ENCODE data around the gene ADAD1.
"Not testable (repeated sequence)": the region's sequence is repeated elsewhere in the genome, so short reads cannot be mapped to it uniquely, and the experiment has no call there.

The ADAD1 gene

DNA sequence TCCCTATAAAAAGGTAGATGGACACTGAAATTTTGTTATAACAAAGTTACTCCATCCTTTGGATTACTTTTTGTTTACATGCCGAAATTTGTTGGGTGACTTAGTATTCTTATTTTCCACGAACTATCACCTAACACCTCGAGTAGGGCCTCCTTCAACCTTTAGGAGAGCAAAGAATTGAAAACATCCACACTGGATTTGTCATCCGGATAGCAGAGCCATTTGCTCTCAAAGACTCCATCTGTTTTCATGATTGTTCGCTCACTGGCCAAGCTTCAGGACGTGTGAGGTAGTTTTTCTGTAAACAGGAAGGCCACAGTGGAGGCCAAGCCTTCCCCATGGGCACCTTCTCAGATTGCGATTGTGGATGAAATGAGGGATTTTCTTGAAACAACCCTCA is at the start of gene ADAD1:
TSS of gene ADAD1 (plus strand) at position 301 of the 400 bp plus-strand sequence. CDS start 1,059 bp downstream, outside the sequence.
- no peak for DNase-seq (ENCODE audit: low read depth)

DNA sequence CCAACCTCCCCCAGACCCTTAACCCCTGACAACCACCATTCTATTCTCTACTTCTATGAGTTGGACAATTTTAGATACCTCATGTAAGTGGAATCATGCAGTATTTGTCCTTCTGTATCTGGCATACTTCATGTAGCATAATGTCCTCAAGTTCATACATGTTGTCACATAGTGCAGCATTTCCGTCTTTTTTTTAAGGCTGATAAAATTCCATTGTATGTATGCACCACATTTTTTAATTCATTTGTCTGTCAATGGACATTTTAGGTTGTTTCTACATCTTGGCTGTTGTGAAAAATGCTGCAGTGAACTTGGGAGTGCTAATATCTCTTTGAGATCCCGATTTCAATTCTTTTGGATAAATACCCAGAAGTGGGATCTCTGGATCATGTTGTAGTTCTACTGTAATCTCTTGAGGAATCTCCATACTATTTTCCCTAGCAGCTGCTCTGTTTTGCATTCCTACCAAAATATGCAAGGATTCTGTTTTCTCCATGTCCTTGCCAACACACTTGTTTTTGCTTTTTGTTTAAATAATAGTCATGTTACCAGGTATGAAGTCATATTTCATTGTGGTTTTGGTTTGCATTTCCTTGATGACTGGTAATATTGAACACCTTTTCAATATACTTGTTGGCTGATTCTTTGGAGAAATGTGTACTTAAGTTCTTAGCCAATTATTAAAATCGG is 48.8 kb upstream of the ADAD1 start:
- DNase-seq (ENCODE audit: low read depth), result no peak

DNA sequence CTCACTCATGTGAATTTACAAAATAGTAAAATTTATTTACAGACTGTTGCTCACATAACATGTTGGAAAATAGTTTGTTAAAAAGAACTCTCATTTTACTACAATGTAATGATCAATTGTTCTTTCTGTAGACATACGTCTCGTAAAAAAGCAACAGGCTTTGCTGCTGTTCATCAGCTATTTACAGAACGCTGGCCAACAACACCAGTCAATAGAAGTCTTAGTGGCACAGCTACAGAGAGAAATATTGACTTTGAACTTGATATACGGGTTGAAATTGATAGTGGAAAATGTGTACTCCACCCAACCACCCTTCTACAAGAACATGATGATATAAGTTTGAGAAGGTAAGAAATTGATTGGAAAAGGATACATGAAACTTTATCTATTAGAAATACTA is 47.6 kb upstream of the ADAD1 start:
- no peak for DNase-seq (ENCODE audit: low read depth)

DNA sequence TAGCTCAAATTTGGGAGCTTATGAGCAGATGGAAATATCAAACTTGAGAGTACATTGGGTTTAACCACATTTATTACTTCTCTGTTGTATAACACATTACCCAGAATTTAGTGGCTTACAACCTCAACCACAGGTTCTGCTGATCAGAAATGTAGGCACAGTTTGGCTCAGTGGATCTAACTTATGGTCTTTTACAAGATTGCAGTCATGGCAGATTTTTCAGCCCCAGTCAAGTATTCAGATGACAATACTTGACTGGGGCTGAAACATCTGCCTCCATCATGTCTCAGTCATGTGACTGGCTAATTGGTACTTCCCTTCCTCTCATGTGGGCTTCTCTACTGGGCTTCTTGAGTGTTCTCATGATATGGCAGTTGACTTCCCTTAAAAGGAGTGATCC is 44.0 kb upstream of the ADAD1 start:
- no peak for DNase-seq (ENCODE audit: low read depth)

- DNase-seq (ENCODE audit: low read depth), result no peak
Measured at GRCh38 chr4:122341886-122342285, 36.9 kb upstream of the ADAD1 start.

GRCh38 chr4:122346036-122346435 is 32.8 kb upstream of the ADAD1 start:
- no peak for DNase-seq (ENCODE audit: low read depth)

- no peak for DNase-seq (ENCODE audit: low read depth)
Measured at GRCh38 chr4:122346503-122346902, 32.3 kb upstream of the ADAD1 start.

DNA sequence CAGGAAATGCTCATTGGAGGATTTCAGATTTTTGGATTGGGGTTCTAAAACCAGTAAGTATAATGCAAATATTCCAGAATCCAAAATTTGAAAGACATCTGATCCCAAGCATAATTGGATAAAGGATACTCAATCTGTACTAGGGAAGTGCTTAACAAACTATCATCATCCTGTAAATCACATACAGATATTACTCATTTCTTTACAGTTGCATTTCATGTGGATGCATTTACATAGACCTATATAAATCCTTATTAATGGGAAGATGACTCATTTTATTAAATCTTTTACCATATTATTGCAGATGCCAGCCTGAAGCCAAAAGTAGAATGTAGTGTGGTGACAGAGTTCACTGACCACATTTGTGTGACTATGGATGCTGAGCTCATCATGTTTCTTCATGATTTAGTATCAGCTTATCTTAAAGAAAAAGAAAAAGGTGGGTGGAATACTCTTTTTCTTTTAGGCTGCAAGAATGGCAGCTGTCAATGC is 22.4 kb upstream of the ADAD1 start:
- DNase-seq (ENCODE audit: low read depth), result no peak

GRCh38 chr4:122360754-122361153 is 18.1 kb upstream of the ADAD1 start:
- no peak for DNase-seq (ENCODE audit: low read depth)

DNA sequence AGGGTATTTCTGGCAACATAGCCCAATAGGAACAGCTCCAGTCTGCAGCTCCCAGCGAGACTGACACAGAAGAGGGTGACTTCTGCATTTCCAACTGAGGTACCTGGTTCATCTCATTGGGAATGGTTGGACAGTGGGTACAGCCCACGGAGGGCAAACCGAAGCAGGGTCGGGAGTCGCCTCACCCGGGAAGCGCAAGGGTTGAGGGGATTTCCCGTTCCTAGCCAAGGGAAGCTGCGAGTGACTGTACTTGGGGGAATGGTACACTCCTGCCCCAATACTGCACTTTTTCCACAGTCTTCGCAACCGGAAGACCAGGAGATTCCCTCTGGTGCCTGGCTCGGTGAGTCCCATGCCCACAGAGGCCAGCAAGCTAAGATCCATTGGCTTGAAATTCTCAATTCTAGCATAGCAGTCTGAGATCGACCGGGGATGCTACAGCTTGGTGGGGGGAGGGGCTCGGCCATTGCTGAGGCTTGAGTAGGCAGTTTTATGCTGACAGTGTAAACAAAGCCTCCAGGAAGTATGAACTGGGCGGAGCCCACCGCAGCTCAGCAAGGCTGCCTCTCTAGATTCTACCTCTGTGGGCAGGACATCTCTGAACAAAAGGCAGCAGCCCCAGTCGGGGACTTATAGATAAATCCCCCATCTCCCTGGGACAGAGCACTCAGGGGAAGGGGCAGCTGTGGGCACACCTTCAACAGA is 14.0 kb upstream of the ADAD1 start:
- DNase-seq (ENCODE audit: low read depth), result peak; percentile 45

- DNase-seq (ENCODE audit: low read depth), result not testable (repeated sequence)
Measured at GRCh38 chr4:122368786-122369185, 10.0 kb upstream of the ADAD1 start.

- no peak for DNase-seq (ENCODE audit: low read depth)
Measured at GRCh38 chr4:122377352-122377751, 1.5 kb upstream of the ADAD1 start.

- no peak for DNase-seq (ENCODE audit: low read depth)
Measured at GRCh38 chr4:122379239-122379638, 428 bp downstream of the ADAD1 start.

DNA sequence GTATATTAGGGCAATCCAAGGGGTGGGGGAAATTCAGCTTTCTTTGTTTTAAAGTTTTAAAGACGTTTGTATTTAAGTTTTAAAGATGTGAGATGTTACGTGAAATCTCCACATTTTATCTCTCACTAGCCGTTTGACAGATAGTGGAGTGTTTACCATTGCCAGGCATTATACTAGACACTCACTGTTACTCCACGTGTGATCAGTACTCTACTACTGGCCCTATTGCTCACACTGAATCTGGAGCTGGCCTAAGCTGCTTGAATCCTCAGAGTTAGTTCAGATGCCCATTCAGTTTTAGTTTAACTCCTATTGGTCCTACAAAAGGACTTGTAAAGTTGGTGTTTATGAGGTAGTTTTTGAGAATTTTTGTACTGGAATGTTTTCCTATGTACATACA is 4.5 kb downstream of the ADAD1 start:
- DNase-seq (ENCODE audit: low read depth), result no peak

- DNase-seq (ENCODE audit: low read depth), result no peak
Measured at GRCh38 chr4:122384245-122384644, 5.4 kb downstream of the ADAD1 start.

GRCh38 chr4:122393276-122393675 is 14.5 kb downstream of the ADAD1 start:
- DNase-seq (ENCODE audit: low read depth), result no peak

- no peak for DNase-seq (ENCODE audit: low read depth)
Measured at GRCh38 chr4:122403861-122404260, 25.1 kb downstream of the ADAD1 start.

DNA sequence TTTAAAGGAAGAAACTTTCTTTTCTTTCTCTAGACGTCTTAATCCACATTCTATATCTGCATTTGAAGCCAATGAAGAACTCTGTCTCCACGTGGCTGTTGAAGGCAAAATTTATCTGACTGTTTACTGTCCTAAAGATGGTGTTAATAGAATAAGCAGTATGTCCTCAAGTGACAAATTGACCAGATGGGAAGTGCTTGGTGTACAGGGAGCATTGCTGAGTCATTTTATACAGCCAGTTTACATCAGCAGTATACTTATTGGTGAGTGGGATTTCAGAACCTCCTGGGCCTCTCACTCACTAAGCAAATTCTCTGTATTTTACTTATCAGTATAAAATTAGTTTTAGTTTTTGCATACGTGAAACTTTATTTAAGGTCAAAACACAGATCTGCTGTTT is 33.7 kb downstream of the ADAD1 start:
- no peak for DNase-seq (ENCODE audit: low read depth)

DNA sequence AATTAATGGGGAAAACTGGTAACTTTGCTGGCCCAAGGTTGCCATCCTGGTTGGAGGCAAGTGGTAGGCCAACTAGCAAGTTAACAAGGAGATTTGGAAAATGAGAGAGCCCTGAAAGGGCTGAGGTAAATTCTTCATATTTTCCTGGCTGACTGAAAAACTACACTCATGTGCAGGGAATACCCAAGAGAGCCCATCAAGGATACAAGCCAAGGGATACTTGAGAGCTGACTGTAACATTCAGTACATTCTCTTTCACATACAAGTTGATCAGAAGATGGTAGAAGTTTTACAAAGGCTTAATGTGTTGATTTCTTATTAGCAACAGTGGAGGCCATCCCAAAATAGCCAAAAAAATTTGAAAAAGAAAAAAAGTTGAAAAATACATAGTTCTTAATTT is 44.4 kb downstream of the ADAD1 start:
- no peak for DNase-seq (ENCODE audit: low read depth)

GRCh38 chr4:122431351-122431750 is 52.5 kb downstream of the ADAD1 start:
- no peak for DNase-seq (ENCODE audit: low read depth)

DNA sequence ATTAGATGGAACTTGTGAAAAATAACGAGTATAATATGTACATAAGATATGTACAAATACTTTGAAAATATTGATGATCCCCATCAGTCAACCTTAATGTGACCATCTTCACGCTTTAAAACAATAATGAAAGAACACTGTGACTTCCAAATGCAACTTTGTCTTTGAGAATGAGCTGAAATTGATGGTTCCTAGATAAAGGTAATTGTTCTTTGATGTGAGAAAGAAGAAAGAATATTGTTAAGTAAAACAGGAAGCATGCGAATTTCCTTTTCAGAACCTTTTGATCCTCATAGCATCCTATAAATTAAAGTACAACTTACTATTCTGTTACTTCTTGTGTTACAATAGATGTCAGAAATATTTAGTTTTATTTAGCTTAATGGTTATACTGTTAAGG is 55.5 kb downstream of the ADAD1 start:
- no peak for DNase-seq (ENCODE audit: low read depth)

DNA sequence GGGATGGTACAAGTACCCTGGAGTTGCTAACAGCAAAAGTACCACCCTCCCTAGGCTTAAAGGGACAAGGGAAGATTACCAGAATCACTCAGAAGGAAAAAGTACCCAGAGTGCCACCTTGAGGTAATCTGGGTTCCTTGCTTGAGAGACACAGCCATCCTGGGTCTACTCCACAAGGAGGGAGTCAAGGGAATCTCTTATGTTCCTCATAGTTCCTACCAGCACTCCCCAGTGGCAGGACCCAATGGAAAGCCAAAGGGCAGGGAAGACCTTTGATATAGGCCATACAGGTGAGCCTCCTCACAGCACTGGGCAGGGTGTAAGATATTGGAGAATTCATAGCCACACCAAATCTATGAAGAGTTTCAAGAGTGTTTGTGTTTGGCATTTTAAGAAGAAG is 72.0 kb downstream of the ADAD1 start:
- no peak for DNase-seq (ENCODE audit: low read depth)

DNA sequence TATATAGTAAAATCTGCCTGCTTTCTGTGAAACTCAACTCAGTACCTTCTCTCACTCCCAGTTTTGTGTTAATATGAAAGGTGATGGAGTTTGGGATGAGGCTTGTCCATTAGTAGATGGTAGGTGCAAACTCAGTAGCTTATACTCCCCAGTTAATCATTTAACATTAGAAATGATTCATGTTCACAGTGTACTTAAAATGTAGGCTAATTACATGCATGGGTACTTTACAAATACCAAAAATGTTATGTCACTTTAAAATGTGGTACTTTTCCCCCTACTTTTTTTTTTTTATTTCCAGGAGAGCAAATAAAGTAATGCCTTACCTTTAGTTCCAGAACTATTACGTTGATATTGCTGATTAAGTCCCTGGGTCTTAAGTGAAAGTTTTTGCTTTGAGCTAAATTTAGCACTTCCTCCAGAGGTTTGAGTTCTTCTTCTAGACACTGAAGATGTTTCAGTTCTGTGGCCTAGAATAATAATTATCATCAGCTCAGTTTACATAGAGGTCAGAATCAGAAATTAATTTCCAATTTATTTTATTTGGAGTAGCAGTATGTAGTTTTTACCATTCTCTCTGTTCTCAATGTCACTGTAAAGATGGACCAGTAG is 74.7 kb downstream of the ADAD1 start:
- DNase-seq (ENCODE audit: low read depth), result no peak

All from CMK (cell line).